GM19372 (cell line): ENCODE results near the gene BTN1A1.
A peak's percentile ranks its signal among the peaks of the same experiment; 100 is the strongest.
"Not testable (repeated sequence)": the region's sequence is repeated elsewhere in the genome, so short reads cannot be mapped to it uniquely, and the experiment has no call there.

Experiments
- ATAC-seq: cut with Tn5 transposase; IDR thresholded peaks from one replicate; pipeline ENCODE4 v1.9.1; 2021; ENCODE audit warnings: mild to moderate bottlenecking, low read depth, moderate library complexity; ENCODE audit not compliant: unreplicated experiment

Gene BTN1A1, protein sequence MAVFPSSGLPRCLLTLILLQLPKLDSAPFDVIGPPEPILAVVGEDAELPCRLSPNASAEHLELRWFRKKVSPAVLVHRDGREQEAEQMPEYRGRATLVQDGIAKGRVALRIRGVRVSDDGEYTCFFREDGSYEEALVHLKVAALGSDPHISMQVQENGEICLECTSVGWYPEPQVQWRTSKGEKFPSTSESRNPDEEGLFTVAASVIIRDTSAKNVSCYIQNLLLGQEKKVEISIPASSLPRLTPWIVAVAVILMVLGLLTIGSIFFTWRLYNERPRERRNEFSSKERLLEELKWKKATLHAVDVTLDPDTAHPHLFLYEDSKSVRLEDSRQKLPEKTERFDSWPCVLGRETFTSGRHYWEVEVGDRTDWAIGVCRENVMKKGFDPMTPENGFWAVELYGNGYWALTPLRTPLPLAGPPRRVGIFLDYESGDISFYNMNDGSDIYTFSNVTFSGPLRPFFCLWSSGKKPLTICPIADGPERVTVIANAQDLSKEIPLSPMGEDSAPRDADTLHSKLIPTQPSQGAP

DNA sequence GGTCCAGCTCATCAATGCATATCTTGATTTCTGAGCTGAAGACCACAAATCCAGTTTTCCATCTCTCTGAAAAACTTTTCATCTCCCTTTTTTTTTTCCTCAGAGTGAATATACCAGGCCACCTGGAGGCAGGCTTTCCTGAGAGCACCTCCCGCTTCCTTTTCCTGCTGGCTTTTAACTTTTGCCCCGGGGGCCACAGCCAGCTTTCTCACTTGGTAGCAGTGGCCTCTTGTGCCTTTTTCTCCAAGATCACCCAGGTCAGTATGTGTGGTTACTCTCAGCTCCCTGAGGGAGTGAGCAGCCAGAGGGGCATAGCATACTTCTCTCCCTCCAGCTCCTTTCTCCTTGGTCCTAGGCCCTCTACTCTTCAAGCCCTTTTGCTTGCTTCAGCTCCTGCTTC is at the start of gene BTN1A1:
Gene BTN1A1, plus strand, starts transcription at position 202 of the 400 bp plus-strand sequence. CDS start 984 bp downstream, outside the sequence.
- no peak for ATAC-seq

DNA sequence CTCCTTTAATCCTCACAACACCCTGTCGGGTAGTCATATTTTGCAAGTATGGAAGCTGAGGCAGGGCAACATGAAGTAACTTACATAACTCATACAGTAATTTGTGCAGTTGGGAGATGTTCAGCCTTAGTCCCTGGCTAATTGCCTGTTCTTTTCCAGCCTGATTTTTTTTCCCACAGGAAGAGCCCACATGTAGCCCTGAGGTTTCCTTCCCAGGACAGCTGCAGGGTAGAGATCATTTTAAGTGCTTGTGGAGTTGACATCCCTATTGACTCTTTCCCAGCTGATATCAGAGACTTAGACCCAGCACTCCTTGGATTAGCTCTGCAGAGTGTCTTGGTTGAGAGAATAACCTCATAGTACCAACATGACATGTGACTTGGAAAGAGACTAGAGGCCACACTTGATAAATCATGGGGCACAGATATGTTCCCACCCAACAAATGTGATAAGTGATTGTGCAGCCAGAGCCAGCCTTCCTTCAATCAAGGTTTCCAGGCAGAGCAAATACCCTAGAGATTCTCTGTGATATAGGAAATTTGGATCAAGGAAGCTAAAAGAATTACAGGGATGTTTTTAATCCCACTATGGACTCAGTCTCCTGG is 47.4 kb upstream of the BTN1A1 start:
- ATAC-seq, result no peak

DNA sequence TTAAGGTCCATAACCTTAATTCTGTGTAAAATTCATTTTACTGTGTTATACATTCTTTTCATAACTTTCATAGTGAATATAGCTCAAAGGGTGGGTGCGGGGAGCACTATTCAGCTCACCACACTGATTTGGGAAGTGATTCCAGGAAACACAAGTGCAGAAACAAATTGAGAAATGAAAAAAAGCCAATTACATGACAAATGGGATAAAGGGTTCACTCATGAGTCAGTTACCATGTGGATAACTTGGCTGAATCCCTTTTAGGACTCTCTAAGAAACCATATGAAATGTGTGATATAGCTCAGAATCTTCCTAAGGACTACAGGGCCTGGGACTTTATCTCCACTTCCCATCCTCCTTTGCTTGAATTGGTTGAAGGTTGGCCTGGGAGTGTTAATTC is 45.5 kb upstream of the BTN1A1 start:
- ATAC-seq, result no peak

DNA sequence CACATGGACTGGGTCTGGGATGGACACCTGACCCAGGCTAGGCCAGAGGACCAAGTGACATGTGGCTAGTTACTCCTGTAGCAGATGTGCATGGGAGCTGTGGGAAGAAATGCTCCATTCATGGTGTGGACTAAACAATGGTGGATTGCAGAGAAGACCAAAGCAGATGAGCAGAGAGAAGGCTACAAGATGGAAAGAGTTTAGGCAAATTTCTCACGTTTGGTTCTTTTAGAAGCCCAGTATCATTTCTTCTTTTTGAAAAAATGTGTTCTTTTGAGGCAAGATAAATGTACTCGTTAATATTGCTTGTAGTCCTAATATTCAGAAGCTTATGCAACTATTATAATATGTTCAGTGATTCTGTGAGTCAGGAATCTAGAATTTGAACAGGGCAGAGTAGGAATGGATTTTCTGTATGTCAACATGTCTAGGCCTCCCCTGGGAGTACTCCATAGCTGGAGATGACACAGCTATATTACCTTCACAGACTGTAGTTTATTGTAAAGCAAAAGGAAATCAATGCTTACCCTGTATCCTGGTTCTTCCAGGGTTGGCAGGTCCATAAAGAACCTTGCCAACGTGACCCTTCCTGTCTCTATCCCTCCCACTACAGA is 44.6 kb upstream of the BTN1A1 start:
- ATAC-seq, result no peak

DNA sequence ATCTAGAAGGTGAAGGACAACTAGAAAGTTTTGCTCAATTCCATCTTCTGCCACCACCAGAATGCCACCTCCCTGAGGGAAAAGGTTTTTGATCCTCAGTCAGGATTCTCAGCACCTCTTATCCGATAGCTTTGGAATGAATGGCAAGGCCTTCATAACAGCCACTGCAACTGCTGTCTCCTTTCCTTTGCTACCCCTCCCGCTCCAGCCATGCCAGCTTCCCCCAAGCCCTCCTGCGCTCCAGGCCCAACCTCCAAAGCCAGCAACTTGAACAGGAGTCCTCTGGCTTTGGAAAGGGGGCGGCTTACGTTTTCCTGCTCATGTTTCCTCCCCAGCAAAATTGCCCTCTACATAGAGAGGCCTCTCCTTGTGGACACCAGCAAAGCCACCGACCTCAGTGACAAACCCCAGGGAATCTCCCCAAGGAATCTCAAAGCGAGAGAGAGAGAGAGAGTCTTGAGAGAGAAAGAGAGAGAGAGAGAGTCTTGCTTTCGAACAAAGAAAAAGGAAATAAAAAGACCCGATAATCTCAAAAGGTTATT is 42.8 kb upstream of the BTN1A1 start:
- peak; percentile 30 for ATAC-seq

DNA sequence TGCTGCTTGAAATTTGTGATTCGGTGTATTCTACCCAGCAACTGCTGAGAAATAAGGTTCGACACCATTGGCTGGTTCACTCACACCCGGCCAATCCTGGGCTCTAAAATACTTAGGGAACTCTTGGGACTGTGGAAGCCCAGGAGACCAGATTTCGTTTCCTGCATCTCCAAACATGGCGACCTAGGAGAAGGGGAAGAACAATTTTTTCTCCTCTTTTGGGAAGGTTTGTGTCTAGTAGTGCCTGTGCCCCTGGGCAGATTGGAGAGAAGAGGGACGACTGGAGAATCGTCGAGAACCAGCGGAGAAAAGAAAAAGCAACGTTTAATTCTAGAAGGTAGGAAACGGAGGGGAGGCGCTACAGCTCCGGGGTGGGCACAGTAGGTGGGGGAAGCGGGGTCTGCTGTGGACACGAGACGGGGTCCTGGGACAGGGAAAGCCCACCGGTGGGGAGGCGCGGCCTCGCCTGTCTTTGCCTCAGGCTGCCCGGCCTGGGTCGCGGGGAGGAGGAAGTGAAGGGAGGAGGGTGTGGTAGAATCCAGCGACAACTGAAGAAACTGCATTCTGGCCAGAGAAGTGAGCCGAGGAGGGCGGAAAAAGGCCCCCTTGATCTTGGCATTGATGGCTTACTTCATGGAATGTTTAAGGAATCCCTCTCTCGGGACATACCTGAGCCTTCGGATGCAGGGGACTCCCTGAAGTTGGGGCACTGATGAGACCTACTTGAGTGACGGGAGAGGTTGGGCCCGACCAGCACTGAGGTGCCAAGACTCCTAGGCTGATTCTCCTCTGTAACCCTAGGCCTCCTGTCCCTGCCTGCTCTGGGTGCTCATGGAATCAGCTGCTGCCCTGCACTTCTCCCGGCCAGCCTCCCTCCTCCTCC is 42.1 kb upstream of the BTN1A1 start, which contains the start of gene BTN2A1:
Gene BTN2A1, plus strand, starts transcription at position 150 of the 883 bp plus-strand sequence. Its CDS starts 682 bp downstream, at position 832.
- peak; percentile 97 for ATAC-seq

DNA sequence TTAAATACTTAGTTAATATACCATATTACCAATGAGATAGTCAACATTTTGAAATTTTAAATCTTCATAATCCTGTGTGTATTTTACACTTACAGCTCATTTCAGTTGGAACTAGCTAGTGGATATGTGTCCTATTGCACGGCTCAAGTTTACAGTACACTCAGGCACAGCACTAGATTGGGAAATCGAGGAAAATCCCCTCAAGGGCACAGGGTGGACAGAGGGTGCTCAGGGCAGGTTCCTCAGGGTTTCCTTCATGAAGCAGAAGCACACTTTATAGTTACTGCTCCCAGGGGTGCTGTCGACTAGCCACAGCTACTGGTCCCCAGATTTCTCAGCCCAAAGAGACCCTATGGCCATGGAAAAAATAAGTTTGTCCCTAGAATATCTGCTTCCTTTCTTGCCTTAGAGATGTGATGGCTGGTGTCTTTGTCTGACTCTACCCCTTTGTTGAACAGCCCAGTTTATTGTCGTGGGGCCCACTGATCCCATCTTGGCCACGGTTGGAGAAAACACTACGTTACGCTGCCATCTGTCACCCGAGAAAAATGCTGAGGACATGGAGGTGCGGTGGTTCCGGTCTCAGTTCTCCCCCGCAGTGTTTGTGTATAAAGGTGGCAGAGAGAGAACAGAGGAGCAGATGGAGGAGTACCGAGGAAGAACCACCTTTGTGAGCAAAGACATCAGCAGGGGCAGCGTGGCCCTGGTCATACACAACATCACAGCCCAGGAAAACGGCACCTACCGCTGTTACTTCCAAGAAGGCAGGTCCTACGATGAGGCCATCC is 40.9 kb upstream of the BTN1A1 start:
- ATAC-seq, result no peak

DNA sequence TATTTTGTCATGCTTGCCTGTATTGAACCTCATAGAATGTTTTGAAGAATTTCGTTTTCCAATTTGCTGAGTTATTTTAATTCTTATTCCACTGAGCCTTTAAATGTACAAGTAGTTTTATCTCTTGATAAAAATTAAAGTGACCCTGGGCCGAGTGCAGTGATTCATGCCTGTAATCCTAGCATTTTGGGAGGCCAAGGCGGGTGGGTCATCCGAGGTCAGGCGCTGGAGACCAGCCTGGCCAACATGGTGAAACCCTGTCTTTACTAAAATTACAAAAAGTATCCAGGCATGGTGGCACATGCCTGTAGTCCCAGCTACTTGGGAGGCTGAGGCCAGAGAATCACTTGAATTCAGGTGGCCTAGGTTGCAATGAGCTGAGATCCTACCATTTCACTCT is 38.8 kb upstream of the BTN1A1 start:
- not testable (repeated sequence) for ATAC-seq

DNA sequence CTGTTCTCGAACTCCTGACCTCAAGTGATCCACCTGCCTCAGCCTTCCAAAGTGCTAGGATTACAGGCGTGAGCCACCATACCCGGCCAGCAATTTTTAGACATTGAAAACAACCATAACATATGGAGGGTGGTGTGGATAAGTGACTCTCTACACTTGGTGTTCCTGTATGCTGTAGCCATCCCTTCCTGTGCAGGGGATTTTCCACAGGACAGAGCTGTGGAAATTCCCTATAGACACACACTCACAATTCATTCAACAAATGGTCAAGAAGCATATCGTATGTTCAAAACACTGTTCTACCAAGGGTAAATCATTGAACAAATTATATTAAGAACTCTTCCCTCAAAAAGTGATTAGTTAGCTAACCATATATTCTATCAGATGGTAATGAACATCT is 36.1 kb upstream of the BTN1A1 start:
- ATAC-seq, result no peak

DNA sequence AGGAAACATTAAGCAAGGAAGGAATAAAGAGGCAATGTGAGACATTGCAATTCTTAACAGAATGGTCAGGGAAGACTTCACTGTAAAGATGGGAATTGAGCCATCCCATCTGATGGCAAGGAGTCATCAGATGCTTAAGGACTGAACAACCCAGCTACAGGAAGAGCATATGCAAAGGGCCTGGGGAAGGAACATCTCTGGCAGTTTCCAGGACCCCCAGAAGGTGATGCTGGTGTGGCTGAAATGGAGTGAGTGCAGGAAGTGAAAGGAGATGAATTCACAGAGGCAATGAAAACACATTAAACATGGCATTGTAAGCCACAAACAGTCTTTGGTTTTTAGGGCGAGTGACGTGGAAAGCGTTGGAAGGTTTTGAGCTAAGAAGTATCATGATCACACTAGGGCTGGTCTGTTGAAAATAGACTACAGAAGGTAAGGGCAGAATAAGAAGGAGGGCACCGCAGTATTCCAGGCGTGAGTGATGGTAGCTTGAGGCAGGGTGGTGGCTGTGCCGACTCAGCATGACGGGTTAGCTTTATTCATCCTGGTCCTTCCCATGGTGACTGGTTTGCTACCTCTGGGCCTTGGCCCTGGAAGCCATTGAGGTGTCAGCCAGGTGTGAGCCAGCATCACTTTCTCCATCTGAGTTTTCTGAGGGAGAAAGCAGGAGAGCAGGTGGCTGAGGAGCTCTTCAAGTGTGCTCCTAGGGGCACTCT is 35.5 kb upstream of the BTN1A1 start:
- no peak for ATAC-seq

DNA sequence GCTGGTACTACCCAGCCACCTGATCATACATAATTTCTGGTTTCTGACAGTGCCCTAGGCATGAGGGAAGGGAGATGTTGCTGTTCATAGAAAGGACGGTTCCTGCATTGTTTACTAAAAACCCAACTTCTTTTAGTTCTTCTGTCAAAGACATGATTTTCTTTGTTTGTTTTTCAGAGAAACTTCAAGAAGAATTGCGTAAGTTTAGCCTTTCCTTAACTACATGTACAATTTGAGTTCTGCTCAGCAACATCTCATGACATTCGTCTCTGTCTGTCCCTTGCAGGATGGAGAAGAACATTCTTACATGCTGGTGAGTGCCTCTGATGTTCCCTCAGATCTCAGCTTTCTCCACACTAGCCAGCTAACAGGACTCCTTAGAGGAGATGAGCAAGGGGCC is 34.3 kb upstream of the BTN1A1 start:
- ATAC-seq, result no peak

DNA sequence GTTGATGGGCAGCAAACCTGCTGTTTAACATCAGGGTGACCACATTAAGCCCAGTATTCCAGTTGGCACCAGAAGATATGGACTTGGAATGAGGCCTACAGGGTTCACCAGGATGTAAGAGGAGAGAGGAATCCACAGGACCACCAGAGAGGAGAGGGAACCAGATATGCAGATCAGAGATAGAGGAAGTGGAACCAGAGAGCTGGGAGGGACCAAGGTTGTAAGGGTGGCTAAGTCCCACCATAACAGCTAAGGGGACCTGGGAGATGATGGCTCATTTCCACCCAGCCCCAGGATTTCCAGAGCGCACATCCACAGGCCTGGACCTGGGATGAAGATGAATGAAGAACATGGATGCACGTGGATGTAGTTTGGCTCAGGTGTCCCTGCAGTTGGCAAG is 31.3 kb upstream of the BTN1A1 start:
- ATAC-seq, result no peak

DNA sequence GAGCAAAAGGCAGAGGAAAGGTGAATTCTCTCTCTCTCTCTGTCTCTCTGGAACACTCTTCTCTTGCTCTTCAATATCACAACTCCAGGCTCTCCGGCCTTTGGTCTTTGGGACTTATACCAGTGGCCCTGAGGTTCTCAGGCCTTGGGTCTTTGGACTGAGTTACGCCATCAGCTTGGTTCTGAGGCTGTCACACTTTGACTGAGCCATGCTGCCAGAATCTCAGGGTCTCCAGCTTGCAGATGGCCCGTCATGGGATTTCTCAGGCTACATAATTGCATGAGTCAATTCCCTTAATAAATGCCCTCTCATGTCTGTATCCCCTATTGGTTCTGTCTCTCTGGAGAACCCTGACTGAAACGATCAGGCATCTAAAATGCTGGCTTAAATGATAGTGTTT is 29.5 kb upstream of the BTN1A1 start:
- no peak for ATAC-seq

DNA sequence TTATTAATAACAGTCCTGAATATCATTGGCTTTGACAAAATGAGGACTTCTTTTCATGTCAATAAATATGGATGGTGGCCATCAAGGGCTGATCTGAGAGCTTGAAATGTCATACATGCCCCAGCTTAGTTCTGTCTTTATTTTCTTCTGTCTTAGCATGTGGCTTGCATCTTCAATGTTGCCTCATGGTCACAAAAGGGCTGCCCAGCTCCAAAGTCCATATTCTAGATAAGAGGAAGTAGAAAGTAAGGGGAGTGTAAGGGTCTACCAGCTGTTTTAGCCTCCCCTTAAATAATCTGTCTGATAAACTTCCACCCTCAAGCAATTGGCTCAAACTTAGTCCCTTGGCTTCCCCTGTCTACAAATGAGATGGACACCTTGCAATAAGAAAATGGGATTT is 28.1 kb upstream of the BTN1A1 start:
- no peak for ATAC-seq

DNA sequence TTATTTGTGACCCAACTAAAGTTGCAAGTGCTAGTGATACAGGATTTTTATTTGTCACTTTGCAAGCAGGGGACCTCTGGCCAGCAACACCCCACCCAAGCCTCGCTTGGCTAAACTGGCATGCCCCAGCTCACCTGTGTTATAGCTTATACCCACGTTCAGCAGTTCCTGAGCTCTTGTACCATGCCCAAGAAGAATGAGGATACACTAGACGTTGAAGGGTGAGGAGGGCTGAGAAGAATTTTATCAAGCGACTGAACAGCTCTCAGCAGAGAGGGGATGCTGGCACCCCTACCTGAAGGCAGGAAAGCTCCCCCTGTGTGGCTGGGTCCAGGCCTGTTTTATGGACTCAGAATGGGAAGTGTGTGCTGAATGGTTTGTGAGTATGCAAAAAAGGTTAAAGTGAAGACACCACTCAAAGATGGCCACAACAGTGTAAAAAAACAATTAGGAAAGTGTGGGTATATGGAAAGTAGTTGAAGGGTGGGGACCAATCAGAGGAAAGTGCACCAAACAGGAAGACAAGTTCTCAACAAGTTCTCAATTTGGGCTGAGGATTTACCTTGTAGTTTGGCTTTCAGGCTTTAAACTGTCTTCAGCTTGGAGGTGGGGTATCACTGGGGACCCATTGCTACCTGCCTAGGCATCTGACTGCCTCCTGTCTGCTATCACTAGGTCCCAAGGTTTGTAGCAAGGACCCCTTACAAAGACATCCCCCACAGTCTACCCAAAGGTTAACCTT is 27.4 kb upstream of the BTN1A1 start:
- ATAC-seq, result no peak

DNA sequence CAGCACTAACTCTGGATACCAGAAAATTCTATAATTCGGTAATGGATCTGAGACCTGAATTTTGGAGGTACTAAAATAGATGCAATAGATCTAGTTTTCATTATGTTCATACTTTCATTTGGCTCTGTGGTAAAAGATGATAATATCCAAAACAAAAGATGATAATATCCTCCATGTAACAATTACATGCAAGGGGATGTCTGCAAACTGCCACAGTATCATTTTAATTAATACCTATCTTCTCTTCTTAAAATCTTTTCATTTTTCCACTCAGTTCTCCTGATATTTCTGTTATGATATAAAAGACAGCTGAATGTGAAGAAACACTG is 26.7 kb upstream of the BTN1A1 start:
- ATAC-seq, result no peak

DNA sequence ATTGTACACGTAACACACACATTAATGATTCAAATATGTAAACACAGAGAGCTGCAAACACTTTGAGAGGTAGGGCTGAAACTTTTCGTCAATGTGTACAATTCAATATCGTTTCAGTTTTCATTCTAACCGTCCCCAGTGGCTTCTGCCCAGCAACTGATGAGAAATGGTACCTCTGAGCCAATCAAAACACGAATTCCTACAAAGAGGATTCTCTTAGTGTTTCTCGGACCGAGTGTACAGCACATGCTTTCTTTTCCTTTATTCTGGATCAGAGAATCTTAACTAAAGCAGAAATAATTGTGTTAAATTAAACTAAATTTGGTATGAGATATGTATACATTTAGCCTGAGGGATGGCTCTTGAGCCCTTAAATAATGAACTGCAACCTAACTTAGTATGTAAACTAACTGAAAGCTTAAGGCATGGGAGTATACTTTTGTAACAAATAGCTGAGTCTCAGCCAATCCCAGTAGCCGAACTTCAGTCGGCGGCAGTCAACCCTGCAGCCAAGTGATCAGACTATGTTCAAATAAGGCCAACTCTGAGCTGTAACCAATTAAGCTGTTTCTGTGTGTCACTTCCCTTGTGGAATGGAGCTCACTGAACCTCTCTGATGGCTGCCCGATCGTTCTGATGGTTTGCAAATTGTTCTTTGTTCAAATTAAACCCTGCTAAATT is 26.2 kb upstream of the BTN1A1 start:
- ATAC-seq, result peak; percentile 83

DNA sequence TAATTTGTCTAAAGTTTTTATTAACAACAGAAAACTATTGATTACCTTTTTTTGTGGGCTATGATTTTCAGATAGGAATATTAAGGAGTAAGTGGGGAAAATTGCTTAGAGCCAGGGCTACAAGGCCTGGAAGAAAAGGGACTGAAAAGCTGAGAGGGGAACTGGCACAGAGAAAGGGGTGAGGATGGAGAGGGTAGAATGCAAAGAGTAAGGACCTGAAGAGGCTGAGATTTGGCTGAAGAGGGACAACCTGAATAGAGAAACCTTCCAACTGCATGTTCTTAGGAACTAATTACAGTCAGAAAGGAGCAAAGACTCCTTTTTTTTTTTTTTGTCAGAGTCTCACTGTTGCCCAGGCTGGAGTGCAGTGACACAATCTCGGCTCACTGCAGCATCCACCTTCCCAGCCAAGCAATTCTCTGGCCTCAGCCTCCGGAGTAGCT is 25.6 kb upstream of the BTN1A1 start:
- ATAC-seq, result no peak
